ENCODE data around the gene PARP14. TPM values are rescaled to one million over a fixed set of nuclear protein-coding genes. Genes with fewer than 3 reads are reported as not detected.

PARP14 gene
- total and polyA plus RNA-seq, 10 of the 15 experiments (the other 5 are each of a cell fraction or from before 2014, with no cell fraction given): 21.6 to 189 (median 92.7) TPM

DNA sequence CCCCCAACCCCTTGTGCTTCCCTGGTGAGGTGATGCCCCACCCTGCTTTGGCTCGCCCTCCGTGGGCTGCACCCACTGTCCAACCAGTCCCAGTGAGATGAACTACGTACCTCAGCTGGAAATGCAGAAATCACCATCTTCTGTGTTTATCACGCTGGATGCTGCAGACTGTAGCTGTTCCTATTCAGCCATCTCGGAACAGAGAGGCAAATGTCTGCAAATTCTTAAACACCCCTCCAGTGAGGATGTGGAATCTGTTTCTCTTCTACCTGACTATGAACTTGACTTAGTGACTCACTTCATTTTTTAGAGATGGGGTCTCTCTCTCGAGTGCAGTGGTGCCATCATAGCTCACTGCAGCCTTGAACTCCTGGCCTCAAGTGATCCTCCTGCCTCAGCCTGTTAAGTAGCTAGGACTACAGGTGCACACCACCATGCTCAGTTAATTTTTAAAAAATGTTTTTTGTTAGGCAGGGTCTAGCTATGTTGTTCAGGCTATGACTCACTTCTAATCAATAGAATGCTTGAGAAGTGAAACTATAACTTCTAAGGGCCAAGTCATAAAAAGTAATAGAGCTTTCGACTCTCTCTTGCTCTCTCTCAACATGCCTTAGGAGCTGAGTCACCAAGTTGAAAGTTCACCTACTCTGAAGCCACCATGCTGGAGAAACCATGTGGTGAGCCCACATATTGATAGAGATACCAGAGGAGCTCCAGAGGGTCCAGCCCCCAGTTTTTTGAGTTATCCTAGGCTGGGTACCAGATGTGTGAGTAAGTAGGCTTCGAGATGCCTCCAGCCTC, 11.5 kb upstream of the PARP14 start (continued):
- TF ChIP-seq BCLAF1 (IDR thresholded peaks at IDR 0.05) (no peak), YY1 (IDR thresholded peaks at IDR 0.05; ENCODE audit: low read depth, low read length) (peak; percentile 37; the same call in 1 of the 2 replicates), ZBED1 (IDR thresholded peaks at IDR 0.05; ENCODE audit: borderline replicate concordance) (no peak), ATF7 (IDR thresholded peaks at IDR 0.05; ENCODE audit: low read depth) (0 out of 2 replicates have a peak, but pooled peaks have one; percentile 18), SMAD1 (IDR thresholded peaks at IDR 0.05; ENCODE audit: low read depth, partially characterized antibody) (no peak), ETV6 (conservative IDR thresholded peaks at IDR 0.05 in 1 of 2, IDR thresholded peaks at IDR 0.05 in 1 of 2; ENCODE audit: borderline replicate concordance in 1 of 2, low read depth in 1 of 2) (no peak), NR2C1 (IDR thresholded peaks at IDR 0.05) (peak; percentile 76), MEF2B (IDR thresholded peaks at IDR 0.05; ENCODE audit: partially characterized antibody, poor library complexity, severe bottlenecking) (no peak), MLLT1 (IDR thresholded peaks at IDR 0.05) (0 out of 2 replicates have a peak, but pooled peaks have one; percentile 28)
- TF ChIP-seq, protein P1, sequence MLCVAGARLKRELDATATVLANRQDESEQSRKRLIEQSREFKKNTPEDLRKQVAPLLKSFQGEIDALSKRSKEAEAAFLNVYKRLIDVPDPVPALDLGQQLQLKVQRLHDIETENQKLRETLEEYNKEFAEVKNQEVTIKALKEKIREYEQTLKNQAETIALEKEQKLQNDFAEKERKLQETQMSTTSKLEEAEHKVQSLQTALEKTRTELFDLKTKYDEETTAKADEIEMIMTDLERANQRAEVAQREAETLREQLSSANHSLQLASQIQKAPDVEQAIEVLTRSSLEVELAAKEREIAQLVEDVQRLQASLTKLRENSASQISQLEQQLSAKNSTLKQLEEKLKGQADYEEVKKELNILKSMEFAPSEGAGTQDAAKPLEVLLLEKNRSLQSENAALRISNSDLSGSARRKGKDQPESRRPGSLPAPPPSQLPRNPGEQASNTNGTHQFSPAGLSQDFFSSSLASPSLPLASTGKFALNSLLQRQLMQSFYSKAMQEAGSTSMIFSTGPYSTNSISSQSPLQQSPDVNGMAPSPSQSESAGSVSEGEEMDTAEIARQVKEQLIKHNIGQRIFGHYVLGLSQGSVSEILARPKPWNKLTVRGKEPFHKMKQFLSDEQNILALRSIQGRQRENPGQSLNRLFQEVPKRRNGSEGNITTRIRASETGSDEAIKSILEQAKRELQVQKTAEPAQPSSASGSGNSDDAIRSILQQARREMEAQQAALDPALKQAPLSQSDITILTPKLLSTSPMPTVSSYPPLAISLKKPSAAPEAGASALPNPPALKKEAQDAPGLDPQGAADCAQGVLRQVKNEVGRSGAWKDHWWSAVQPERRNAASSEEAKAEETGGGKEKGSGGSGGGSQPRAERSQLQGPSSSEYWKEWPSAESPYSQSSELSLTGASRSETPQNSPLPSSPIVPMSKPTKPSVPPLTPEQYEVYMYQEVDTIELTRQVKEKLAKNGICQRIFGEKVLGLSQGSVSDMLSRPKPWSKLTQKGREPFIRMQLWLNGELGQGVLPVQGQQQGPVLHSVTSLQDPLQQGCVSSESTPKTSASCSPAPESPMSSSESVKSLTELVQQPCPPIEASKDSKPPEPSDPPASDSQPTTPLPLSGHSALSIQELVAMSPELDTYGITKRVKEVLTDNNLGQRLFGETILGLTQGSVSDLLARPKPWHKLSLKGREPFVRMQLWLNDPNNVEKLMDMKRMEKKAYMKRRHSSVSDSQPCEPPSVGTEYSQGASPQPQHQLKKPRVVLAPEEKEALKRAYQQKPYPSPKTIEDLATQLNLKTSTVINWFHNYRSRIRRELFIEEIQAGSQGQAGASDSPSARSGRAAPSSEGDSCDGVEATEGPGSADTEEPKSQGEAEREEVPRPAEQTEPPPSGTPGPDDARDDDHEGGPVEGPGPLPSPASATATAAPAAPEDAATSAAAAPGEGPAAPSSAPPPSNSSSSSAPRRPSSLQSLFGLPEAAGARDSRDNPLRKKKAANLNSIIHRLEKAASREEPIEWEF (IDR thresholded peaks at IDR 0.05; ENCODE audit: insufficient replicate concordance, low read depth, low read length): peak; percentile 76
- TF ChIP-seq, protein P2, sequence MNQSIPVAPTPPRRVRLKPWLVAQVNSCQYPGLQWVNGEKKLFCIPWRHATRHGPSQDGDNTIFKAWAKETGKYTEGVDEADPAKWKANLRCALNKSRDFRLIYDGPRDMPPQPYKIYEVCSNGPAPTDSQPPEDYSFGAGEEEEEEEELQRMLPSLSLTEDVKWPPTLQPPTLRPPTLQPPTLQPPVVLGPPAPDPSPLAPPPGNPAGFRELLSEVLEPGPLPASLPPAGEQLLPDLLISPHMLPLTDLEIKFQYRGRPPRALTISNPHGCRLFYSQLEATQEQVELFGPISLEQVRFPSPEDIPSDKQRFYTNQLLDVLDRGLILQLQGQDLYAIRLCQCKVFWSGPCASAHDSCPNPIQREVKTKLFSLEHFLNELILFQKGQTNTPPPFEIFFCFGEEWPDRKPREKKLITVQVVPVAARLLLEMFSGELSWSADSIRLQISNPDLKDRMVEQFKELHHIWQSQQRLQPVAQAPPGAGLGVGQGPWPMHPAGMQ (IDR thresholded peaks at IDR 0.05; ENCODE audit: borderline replicate concordance): no peak
- TF ChIP-seq, protein P3, sequence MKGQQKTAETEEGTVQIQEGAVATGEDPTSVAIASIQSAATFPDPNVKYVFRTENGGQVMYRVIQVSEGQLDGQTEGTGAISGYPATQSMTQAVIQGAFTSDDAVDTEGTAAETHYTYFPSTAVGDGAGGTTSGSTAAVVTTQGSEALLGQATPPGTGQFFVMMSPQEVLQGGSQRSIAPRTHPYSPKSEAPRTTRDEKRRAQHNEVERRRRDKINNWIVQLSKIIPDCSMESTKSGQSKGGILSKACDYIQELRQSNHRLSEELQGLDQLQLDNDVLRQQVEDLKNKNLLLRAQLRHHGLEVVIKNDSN (IDR thresholded peaks at IDR 0.05; ENCODE audit: borderline replicate concordance, extremely low read length, insufficient read depth, low read depth, low read length): no peak

Data from GM12878 (cell line).